ENCODE data around the gene CCDC60. TPM values are rescaled to one million over a fixed set of nuclear protein-coding genes. Genes with fewer than 3 reads are reported as not detected.
A peak's percentile ranks its signal among the peaks of the same experiment; 100 is the strongest.

The CCDC60 gene
- total RNA-seq, 1 donor from 2014 or later = not detected

- DNase-seq (ENCODE audit: extremely low read depth, low read depth, low spot score) = no peak
Measured at GRCh38 chr12:119383206-119383605, 48.7 kb downstream of the CCDC60 start.

DNA sequence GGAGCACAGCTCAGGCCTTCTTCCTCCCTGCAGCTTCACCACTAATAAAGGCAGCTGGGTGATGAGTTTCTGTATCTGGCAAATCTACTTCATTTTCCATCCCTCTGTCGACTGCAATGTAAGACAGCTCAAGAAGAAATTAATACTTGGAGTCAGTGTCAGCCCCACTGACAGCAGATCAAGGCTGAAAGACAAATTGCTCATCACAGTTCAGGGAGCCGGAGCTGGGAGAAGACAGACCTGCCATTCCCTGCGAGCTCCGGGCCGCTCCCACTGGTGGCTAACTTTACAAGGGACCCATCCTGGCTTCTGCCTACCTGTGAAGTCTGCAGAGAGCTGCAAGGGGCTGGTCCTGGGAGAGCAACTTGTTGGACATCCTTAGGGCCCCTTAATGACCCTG is 49.8 kb downstream of the CCDC60 start:
- no peak for DNase-seq (ENCODE audit: extremely low read depth, low read depth, low spot score)

DNA sequence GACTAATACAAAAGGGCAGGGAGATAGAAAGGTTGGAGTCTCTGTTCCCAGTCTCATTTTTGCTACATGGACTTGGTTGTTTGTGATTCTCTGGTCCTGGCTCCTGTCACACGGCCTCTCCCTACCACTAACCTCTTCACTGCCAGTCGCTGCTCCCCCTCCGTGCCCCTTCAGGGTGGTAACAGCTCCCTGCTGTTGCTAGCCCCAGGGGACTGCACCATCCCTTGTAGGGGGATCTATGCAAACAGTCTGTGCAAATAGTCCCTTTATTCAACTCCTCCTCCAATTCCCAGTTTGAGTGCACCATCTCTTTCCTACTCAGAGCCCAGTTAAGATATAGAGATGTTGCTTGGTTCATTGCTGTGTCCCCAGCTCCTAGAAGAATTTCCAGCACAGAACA is 51.1 kb downstream of the CCDC60 start:
- no peak for DNase-seq (ENCODE audit: extremely low read depth, low read depth, low spot score)

DNA sequence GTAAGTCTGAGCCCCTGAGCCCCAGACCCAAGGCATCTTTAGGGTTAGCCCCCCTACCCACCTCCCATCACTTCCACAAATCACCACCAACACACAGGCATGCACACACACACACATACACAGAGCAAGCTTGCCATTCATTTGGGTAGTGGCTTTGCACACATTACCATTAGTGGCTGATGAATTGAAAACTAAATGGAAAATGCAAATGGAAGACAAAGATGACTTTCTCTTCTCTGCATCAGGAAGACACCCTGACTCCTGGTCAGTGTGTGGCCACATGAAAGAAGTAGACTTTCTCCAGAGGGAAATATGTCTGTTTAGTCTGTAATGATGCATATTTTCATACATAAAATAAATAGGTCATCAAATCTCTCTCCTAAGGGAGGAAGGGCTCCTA is 55.2 kb downstream of the CCDC60 start:
- DNase-seq (ENCODE audit: extremely low read depth, low read depth, low spot score) = no peak

DNA sequence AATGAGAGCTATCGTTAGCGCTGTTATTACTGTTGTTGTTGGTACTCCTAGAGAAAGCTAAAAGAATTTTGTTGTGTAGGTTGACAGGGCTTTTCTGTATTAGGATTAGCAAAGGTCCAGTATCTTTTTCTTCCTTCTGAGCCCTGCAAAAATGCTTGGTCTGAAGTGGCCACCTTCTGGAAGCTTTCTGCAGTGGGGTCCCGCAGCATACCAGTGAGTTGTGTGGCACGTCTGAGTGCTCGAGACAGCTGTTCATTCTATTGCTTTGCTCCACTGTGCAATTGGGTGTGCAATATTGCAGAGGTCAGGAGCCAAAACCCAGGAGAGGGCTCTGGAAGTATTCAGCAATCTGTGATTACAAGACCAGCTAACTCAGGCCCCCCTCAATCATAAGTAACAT is 57.1 kb downstream of the CCDC60 start:
- DNase-seq (ENCODE audit: extremely low read depth, low read depth, low spot score) = no peak

DNA sequence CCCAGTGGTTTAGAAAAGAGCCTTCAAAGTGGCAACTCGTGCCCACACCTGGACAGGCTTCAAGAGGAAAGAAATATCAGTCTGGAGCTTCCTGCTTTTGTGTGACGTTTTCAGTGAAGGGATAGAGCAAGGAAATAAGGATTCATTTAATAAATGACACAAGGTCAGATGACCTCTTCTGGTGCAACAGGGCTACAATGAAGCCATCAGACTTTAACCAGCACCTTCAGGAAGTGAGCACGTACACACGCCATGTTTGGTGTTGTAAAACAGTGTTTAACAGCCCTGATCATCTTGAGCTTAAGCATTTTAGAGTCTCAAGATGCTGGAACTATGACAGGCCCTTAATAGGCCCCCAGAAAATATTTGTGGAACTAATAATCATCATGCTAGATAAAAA is 59.1 kb downstream of the CCDC60 start:
- no peak for DNase-seq (ENCODE audit: extremely low read depth, low read depth, low spot score)

DNA sequence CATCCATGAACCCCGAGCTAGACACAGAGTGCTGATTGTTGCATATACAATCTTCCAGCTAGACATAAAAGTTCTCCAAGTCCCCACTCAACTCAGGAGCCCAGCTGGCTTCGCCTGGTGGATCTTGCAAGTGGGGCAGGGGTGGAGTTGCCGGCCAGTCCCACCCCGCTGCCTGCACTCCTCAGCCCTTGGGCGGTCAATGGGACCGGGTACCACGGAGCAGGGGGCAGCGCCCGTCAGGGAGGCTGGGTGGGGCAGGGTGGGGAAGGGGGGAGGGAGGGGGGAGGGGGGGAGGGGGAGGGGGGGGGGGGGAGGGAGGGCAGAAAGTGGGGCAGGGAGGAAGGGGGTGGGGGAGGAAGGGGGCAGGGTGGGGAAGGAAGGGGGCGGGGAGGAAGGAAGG is 63.0 kb downstream of the CCDC60 start:
- DNase-seq (ENCODE audit: extremely low read depth, low read depth, low spot score) = no peak

- no peak for DNase-seq (ENCODE audit: extremely low read depth, low read depth, low spot score)
Measured at GRCh38 chr12:119398190-119398589, 63.7 kb downstream of the CCDC60 start.

DNA sequence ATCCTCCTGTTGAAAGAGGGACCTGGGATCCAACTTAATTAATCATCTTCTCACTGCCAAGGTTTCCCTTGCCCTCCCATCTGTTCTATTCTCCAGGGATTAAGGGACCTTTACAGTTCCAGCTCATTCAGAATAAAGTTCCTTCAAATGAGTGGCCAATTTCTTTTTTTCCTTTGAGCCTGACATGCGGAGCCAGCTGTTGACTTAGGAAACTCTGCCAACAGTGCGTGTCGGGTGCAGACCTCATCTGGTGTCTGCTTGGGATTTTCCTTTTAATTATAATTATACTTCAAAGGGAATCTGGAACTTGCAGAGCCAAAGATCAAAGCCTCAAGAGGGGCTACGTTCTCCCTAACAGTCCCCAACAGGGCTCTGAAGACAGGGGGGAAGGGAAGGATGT is 64.8 kb downstream of the CCDC60 start:
- DNase-seq (ENCODE audit: extremely low read depth, low read depth, low spot score) = no peak

GRCh38 chr12:119406308-119406707 is 71.8 kb downstream of the CCDC60 start:
- DNase-seq (ENCODE audit: extremely low read depth, low read depth, low spot score) = no peak

GRCh38 chr12:119406811-119407210 is 72.3 kb downstream of the CCDC60 start:
- DNase-seq (ENCODE audit: extremely low read depth, low read depth, low spot score) = no peak

DNA sequence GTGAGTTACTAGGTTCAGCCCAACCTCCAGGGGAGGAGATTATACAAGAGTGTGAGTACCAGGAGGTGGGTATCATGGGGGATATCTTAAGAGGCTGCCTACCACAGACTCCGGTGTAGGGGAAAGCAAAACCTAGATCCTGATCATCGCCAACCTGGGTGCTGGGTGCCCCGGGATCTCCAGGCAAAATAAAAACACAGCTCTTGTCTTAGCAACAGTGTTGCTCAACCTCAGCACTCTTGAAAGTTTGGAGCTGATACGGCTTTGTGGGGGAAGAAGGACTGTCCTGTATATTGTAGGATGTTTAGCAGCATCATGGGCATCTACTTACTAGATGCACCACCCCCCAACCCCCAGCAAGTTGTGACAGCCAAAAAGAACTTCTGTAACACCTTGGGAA is 74.5 kb downstream of the CCDC60 start:
- DNase-seq (ENCODE audit: extremely low read depth, low read depth, low spot score) = no peak

DNA sequence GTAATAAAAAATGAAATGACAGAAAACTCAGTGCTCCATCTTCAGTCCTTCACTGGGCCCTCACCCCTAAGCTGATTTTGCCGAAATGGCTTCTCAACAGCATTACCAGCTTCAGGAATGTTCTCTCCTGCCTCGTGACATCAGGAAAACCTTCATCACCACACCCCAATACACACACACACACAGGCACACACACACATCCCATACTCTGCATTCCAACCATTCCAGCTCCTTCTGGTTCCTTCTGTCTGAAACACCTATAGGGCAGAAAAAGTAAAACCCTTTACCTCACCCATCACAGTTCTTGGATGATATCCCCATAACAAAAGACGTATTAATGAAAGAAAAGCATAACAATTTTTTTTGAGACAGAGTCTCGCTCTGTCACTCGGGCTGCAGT is 75.9 kb downstream of the CCDC60 start:
- DNase-seq (ENCODE audit: extremely low read depth, low read depth, low spot score) = no peak

GRCh38 chr12:119412306-119412705 is 77.8 kb downstream of the CCDC60 start:
- DNase-seq (ENCODE audit: extremely low read depth, low read depth, low spot score) = no peak

GRCh38 chr12:119412811-119413794 is 78.6 kb downstream of the CCDC60 start:
- peak; percentile 27 for DNase-seq (ENCODE audit: extremely low read depth, low read depth, low spot score)

- no peak for DNase-seq (ENCODE audit: extremely low read depth, low read depth, low spot score)
Measured at GRCh38 chr12:119415714-119416113, 81.2 kb downstream of the CCDC60 start.

GRCh38 chr12:119417440-119417839 is 82.9 kb downstream of the CCDC60 start:
- no peak for DNase-seq (ENCODE audit: extremely low read depth, low read depth, low spot score)

DNA sequence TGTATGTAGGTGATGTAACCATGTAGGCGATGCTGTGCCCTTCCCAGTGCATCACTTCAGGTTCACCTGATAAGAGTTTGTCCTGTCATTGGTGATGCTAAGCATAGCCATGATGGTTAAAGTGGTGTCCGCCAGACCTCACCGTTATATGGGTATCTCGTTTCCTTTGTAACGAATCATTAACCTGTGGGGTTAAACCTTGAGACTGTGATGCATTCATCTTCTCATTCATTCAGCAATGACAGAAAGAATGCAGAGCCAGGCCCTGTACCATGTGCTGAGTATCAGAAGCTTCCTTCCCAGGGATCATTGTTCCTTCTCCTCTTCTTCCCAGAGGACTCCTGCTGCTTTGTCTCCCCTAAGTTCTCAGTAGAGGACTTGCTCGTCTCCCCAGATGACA is 84.9 kb downstream of the CCDC60 start:
- DNase-seq (ENCODE audit: extremely low read depth, low read depth, low spot score) = no peak

- no peak for DNase-seq (ENCODE audit: extremely low read depth, low read depth, low spot score)
Measured at GRCh38 chr12:119423285-119423684, 88.8 kb downstream of the CCDC60 start.

DNA sequence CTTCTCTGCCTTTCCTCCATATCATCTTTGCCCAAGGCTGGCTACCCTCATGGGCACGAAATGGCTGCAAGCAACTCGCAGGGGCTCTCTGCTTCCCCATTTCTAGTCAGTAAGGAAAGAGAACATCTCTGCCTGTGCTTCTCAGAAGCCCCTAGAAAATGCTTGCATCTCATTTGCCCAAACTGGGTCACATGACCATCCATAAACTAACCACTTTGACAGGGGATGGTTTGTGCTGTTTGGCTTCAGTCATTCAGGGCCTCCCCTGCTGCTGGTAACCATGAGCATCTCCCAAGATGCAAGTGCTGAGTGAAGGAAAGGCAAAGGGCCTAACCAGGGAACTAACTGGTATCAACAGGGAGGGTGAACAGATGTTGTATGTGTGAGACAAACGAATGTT is 91.1 kb downstream of the CCDC60 start:
- no peak for DNase-seq (ENCODE audit: extremely low read depth, low read depth, low spot score)

DNA sequence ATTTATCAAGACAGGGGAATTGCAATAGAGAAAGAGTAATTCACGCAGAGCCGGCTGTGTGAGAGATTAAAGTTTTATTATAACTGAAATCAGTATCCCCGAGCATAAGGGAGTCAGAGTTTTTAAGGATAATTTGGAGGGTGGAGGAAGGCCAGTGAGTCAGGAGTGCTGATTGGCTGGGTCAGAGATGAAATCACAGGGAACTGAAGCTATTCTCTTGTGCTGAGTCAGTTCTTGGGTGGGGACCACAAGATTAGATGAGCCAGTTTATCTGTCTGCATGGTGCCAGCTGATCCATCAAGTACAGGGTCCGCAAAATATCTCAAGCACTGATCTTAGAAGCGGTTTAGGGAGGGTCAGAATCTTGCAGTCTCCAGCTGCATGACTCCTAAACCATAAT is 96.6 kb downstream of the CCDC60 start:
- no peak for DNase-seq (ENCODE audit: extremely low read depth, low read depth, low spot score)

GRCh38 chr12:119432949-119433348 is 98.4 kb downstream of the CCDC60 start:
- DNase-seq (ENCODE audit: extremely low read depth, low read depth, low spot score) = no peak

Measured in glomerular endothelial cell (primary cell).